H1 (cell line): ENCODE data around the gene PIP5K1C. TPM values are rescaled to one million over a fixed set of nuclear protein-coding genes. Genes with fewer than 3 reads are reported as not detected.

ENCODE experiments used
- CTCF ChIA-PET: fragments of 300-600 bp; sonication (Branson Sonifier 250); formaldehyde crosslinking; loops from one replicate; lab custom pipeline; 2021; ENCODE audit not compliant: partially characterized antibody; lab: Charles Lee
- POLR2A ChIA-PET: fragments of 300-600 bp; sonication (Branson Sonifier 250); formaldehyde crosslinking; loops from one replicate; lab custom pipeline; 2021; ENCODE audit warnings: inconsistent platforms; ENCODE audit not compliant: partially characterized antibody; lab: Charles Lee
- DNase-seq, 2 experiments: peaks; one replicate each; pipeline versions ENCODE4 v3.0.0 to v3.0.0-alpha.2; 2010 to 2022; ENCODE audit warnings: low spot score in 2 of 2, low read depth in 1 of 2, mixed read lengths in 1 of 2
- FAIRE-seq: peaks from 2 replicates; lab custom pipeline; 2011; peaks lifted over from hg19 to GRCh38; lab: Jason Lieb, UNC
- H2AFZ ChIP-seq: 2 replicates; pipeline ENCODE4 v1.8.1; 2012; ENCODE audit warnings: low read length, inconsistent platforms
- H2AK5ac ChIP-seq: 2 replicates; pipeline ENCODE4 v1.6.1; 2013; ENCODE audit warnings: low read depth, low read length
- H2BK120ac ChIP-seq: replicated peaks from 2 replicates; pipeline ENCODE3; 2013; ENCODE audit warnings: low read depth, low read length, inconsistent platforms
- H2BK12ac ChIP-seq: 2 replicates; pipeline ENCODE4 v1.6.1; 2013; ENCODE audit warnings: low read depth, low read length
- H2BK15ac ChIP-seq: 2 replicates; pipeline ENCODE4 v1.6.1; 2013; ENCODE audit warnings: low read length
- H2BK20ac ChIP-seq: 2 replicates; pipeline ENCODE4 v1.6.1; 2013; ENCODE audit warnings: low read length
- H2BK5ac ChIP-seq: 2 replicates; pipeline ENCODE4 v1.6.1; 2013; ENCODE audit warnings: low read depth, low read length
- H3K14ac ChIP-seq: 2 replicates; pipeline ENCODE4 v1.6.1; 2013; ENCODE audit warnings: inconsistent platforms; ENCODE audit not compliant: insufficient read length
- H3K18ac ChIP-seq: 2 replicates; pipeline ENCODE4 v1.6.1; 2013; ENCODE audit warnings: low read length; ENCODE audit errors: extremely low read depth
- H3K23ac ChIP-seq: 2 replicates; pipeline ENCODE4 v1.6.1; 2013; ENCODE audit warnings: inconsistent platforms; ENCODE audit not compliant: insufficient read length
- H3K23me2 ChIP-seq: 2 replicates; pipeline ENCODE4 v1.6.1; 2013; ENCODE audit warnings: low read depth, low read length
- H3K27ac ChIP-seq: 2 replicates; pipeline ENCODE4 v1.6.1; 2011; ENCODE audit warnings: low read depth, low read length, inconsistent platforms
- H3K27me3 ChIP-seq, 4 experiments: replicated peaks in 1 of 4; 1 replicate in 1 of 4; 2 replicates in 3 of 4; pipeline versions ENCODE4 v1.6.1 to v1.8.1; 2011 to 2013; ENCODE audit warnings: low read length in 3 of 4, mild to moderate bottlenecking in 3 of 4, inconsistent platforms in 2 of 4, mixed read lengths in 2 of 4, moderate library complexity in 1 of 4; ENCODE audit not compliant: control insufficient read depth in 3 of 4, insufficient read depth in 3 of 4; ENCODE audit errors: extremely low read depth in 1 of 4
- H3K36me3 ChIP-seq, 4 experiments: 2 replicates each; pipeline versions ENCODE4 v1.6.1 to v1.8.1; 2011 to 2013; ENCODE audit warnings: mild to moderate bottlenecking in 4 of 4, low read length in 3 of 4, moderate library complexity in 2 of 4, control low read depth in 1 of 4, inconsistent platforms in 1 of 4; ENCODE audit not compliant: insufficient read depth in 4 of 4, control insufficient read depth in 2 of 4
- H3K4ac ChIP-seq: replicated peaks from 2 replicates; pipeline ENCODE3; 2013; ENCODE audit warnings: low read length, low read depth, mixed read lengths, inconsistent platforms; ENCODE audit not compliant: insufficient read length
- H3K4me1 ChIP-seq, 4 experiments: replicated peaks in 1 of 4; 1 replicate in 1 of 4; 2 replicates in 3 of 4; pipeline versions ENCODE4 v1.6.1 to v1.8.1; 2011 to 2013; ENCODE audit warnings: low read length in 3 of 4, inconsistent platforms in 2 of 4, mixed read lengths in 1 of 4; ENCODE audit not compliant: insufficient read depth in 4 of 4, control insufficient read depth in 3 of 4
- H3K4me2 ChIP-seq, 2 experiments: 2 replicates each; pipeline versions ENCODE4 v1.6.1 to v1.8.1; 2011 to 2013; ENCODE audit warnings: low read depth in 2 of 2, low read length in 2 of 2, control low read depth in 1 of 2, inconsistent platforms in 1 of 2, mild to moderate bottlenecking in 1 of 2; ENCODE audit not compliant: insufficient read depth in 1 of 2
- H3K4me3 ChIP-seq, 4 experiments: fragments of 200-600, 300-600 bp in 1 of 4; sonication (generic), shearing (Covaris generic), sonication (Bioruptor Twin) in 1 of 4; 2 replicates each; pipeline versions ENCODE4 v1.5.1 to v1.8.1; 2011 to 2016; ENCODE audit warnings: low read length in 4 of 4, low read depth in 3 of 4, control low read depth in 2 of 4, inconsistent platforms in 2 of 4, mild to moderate bottlenecking in 2 of 4, mixed read lengths in 1 of 4, moderate library complexity in 1 of 4; ENCODE audit not compliant: insufficient read depth in 2 of 4; ENCODE audit errors: extremely low read depth in 1 of 4
- H3K56ac ChIP-seq: replicated peaks from 2 replicates; pipeline ENCODE3; 2013; ENCODE audit warnings: low read depth, mild to moderate bottlenecking, mixed read lengths, low read length, inconsistent platforms; ENCODE audit not compliant: insufficient read length
- H3K79me1 ChIP-seq: 2 replicates; pipeline ENCODE4 v1.6.1; 2013; ENCODE audit warnings: low read depth, low read length, control low read depth
- H3K79me2 ChIP-seq, 2 experiments: 2 replicates each; pipeline versions ENCODE4 v1.6.1 to v1.8.1; 2012 to 2013; ENCODE audit warnings: low read length in 2 of 2, mild to moderate bottlenecking in 2 of 2, inconsistent platforms in 1 of 2; ENCODE audit not compliant: insufficient read depth in 2 of 2, control insufficient read depth in 1 of 2
- H3K9ac ChIP-seq, 4 experiments: replicated peaks in 1 of 4; 1 replicate in 1 of 4; 2 replicates in 3 of 4; pipeline versions ENCODE4 v1.6.1 to v1.8.1; 2011 to 2013; ENCODE audit warnings: low read depth in 3 of 4, low read length in 3 of 4, control low read depth in 2 of 4, mild to moderate bottlenecking in 2 of 4, moderate library complexity in 2 of 4, inconsistent platforms in 1 of 4; ENCODE audit errors: extremely low read depth in 1 of 4
- H3K9me3 ChIP-seq, 2 experiments: 2 replicates each; pipeline versions ENCODE4 v1.6.1 to v1.8.1; 2012 to 2013; ENCODE audit warnings: mild to moderate bottlenecking in 2 of 2, moderate library complexity in 2 of 2, control low read depth in 1 of 2, inconsistent platforms in 1 of 2, low read depth in 1 of 2, low read length in 1 of 2, mixed read lengths in 1 of 2; ENCODE audit not compliant: insufficient read depth in 2 of 2
- H4K20me1 ChIP-seq, 2 experiments: replicated peaks in 1 of 2; 2 replicates each; pipeline versions ENCODE3 to v1.8.1; 2011 to 2013; ENCODE audit warnings: inconsistent platforms in 2 of 2, low read length in 2 of 2, mild to moderate bottlenecking in 1 of 2; ENCODE audit not compliant: insufficient read depth in 2 of 2, control insufficient read depth in 1 of 2
- H4K5ac ChIP-seq: 2 replicates; pipeline ENCODE4 v1.6.1; 2013; ENCODE audit warnings: low read length, low read depth, mixed read lengths, inconsistent platforms; ENCODE audit not compliant: insufficient read length
- H4K8ac ChIP-seq: 2 replicates; pipeline ENCODE4 v1.8.0; 2013; ENCODE audit warnings: mild to moderate bottlenecking, moderate library complexity, low read length, inconsistent platforms; ENCODE audit not compliant: insufficient read depth; ENCODE audit errors: extremely low read depth
- H4K91ac ChIP-seq: replicated peaks from 2 replicates; pipeline ENCODE3; 2013; ENCODE audit warnings: low read length, mixed read lengths, inconsistent platforms; ENCODE audit not compliant: insufficient read length
- BACH1 ChIP-seq: IDR thresholded peaks from 2 replicates; pipeline ENCODE4 v1.6.1; 2012; ENCODE audit warnings: low read length, improper control_type of control experiment
- CTCF ChIP-seq, 3 experiments: IDR thresholded peaks; 1 replicate in 2 of 3; 2 replicates in 1 of 3; pipeline versions ENCODE4 v1.5.1 to v1.6.1; 2011; ENCODE audit warnings: low read length in 3 of 3, mild to moderate bottlenecking in 3 of 3, inconsistent platforms in 2 of 3, low read depth in 1 of 3, moderate library complexity in 1 of 3; ENCODE audit not compliant: insufficient read depth in 1 of 3; ENCODE audit errors: control extremely low read depth in 1 of 3
- WGBS, 2 experiments: shearing (Covaris generic) in 1 of 2; methylation state at CpG; one replicate each; pipeline versions ENCODE4 v1.1.6 to v1.1.7; 2013 to 2015; ENCODE audit warnings: low lambda C conversion rate in 2 of 2, mixed read lengths in 2 of 2, inconsistent platforms in 1 of 2, low coverage in 1 of 2, missing lambda C conversion rate in 1 of 2; ENCODE audit not compliant: insufficient replicate concordance in 2 of 2, insufficient coverage in 1 of 2, insufficient read length in 1 of 2; ENCODE audit errors: extremely low coverage in 1 of 2, missing lambda C conversion rate in 1 of 2; 5-methylcytosine and 5-hydroxymethylcytosine counted together
- polyA plus RNA-seq, 7 experiments: library from polyadenylated mRNA; depleted of rRNA in 3 of 7; stranded (reverse) in 5 of 7; unstranded in 2 of 7; fragments of >200 nt in 5 of 7; fragments of 200-250 nt in 2 of 7; gene quantifications; 1 replicate in 5 of 7; 2 replicates in 1 of 7; 4 replicates in 1 of 7; pipeline versions ENCODE4 v1.2.1 to v1.2.3, GENCODE V29; 2011 to 2013; ENCODE audit warnings: missing spikeins in 2 of 7, mixed read lengths in 2 of 7
- total RNA-seq: library from RNA; stranded (reverse); fragmentation: NEBNext Ultra II Directional; extraction: Animal tissue kit (Norgen Biotek cat#: 25700); gene quantifications from 2 replicates; pipeline ENCODE4 v1.2.1, GENCODE V29; 2021

The PIP5K1C gene
- total and polyA plus RNA-seq, 2 of the 8 experiments (the other 6 are each of a cell fraction or from before 2014, with no cell fraction given), result 10.6 to 32.9 TPM

GRCh38 chr19:3643674-3644313 is 56.5 kb downstream of the PIP5K1C start:
- DNase-seq (no peak), FAIRE-seq (no peak)
- H4K91ac ChIP-seq, result no peak overlapping the region
- H3K23me2 ChIP-seq, result no peaks in the 10 kb centered on the region
- no peak overlapping the region for H3K18ac ChIP-seq
- ChIA-PET POLR2A (interaction anchor here (0.6 to 0.8 kb wide), 3 partner anchors 11 to 34 kb away, joined by 3 read pairs; no protein-coding TSS in a partner anchor), CTCF (interaction anchor here (1.4 kb wide), 2 partner anchors 10 to 54 kb away, joined by 3 to 6 read pairs; no protein-coding TSS in a partner anchor)
- 96% methylated on average over 11 of the region's 28 CpGs; no CpG with 5 or more reads in 1 of the 2 experiments for WGBS, 2 experiments
- H2BK5ac ChIP-seq, result no peak overlapping the region
- peaks cover 2 to 5% of the 10 kb centered on the region in 2 experiments for H4K20me1 ChIP-seq
- H2BK120ac ChIP-seq, result no peak overlapping the region
- no peak overlapping the region for H3K23ac ChIP-seq
- no peak overlapping the region for H2AK5ac ChIP-seq
- no peak overlapping the region for H4K5ac ChIP-seq
- no peak overlapping the region for H2BK12ac ChIP-seq
- no peak overlapping the region for H3K4me3 ChIP-seq
- no peaks in the 10 kb centered on the region for H3K9me3 ChIP-seq
- no peaks in the 10 kb centered on the region for H3K79me1 ChIP-seq
- TF ChIP-seq CTCF (IDR thresholded peaks at IDR 0.05; ENCODE audit: control extremely low read depth in 1 of 3, insufficient read depth in 1 of 3, low read depth in 1 of 3, low read length in 3 of 3) (no peak), BACH1 (no peak)
- no peaks in the 10 kb centered on the region for H3K27me3 ChIP-seq
- no peak overlapping the region for H3K4ac ChIP-seq
- no peak overlapping the region for H4K8ac ChIP-seq
- H3K79me2 ChIP-seq, result no peaks in the 10 kb centered on the region
- H3K36me3 ChIP-seq, result peaks cover 2 to 12% (median 5%) of the 10 kb centered on the region in 4 experiments; a peak in 6 of 8 replicates
- no peak overlapping the region for H3K4me2 ChIP-seq
- no peak overlapping the region for H2BK20ac ChIP-seq
- H3K27ac ChIP-seq, result no peak overlapping the region
- H3K9ac ChIP-seq, result no peak overlapping the region
- H2BK15ac ChIP-seq, result no peak overlapping the region
- H3K14ac ChIP-seq, result no peak overlapping the region
- no peaks in the 10 kb centered on the region for H3K4me1 ChIP-seq
- H2AFZ ChIP-seq, result no peak overlapping the region
- H3K56ac ChIP-seq, result no peak overlapping the region
